ENCODE data around the gene KCTD11. TPM values are rescaled to one million over a fixed set of nuclear protein-coding genes. Genes with fewer than 3 reads are reported as not detected.

KCTD11 gene
- total RNA-seq, 1 experiment from 2014 or later = 3.8 TPM

- POLR2A ChIA-PET (ENCODE audit: low non-redundant PET) = interaction anchor here (0.5 to 1.6 kb wide), 4 partner anchors 75 to 504 kb away, joined by 3 to 5 read pairs (median 4); partner anchors contain the start of genes KDM6B and TMEM256
- Histone ChIP-seq H3K27me3 (replicated peaks; ENCODE audit: insufficient read depth, low read depth, low read length, poor library complexity) (no peaks in the 10 kb centered on the region), H3K4me1 (ENCODE audit: insufficient read depth, low read length, poor library complexity, severe bottlenecking) (peaks cover 19% of the 10 kb centered on the region), H3K36me3 (ENCODE audit: insufficient read depth, low read length, poor library complexity, severe bottlenecking) (peaks cover 18% of the 10 kb centered on the region), H3K9me3 (ENCODE audit: low read depth, low read length, poor library complexity, severe bottlenecking) (no peaks in the 10 kb centered on the region), H3K4me3 (ENCODE audit: low read depth, low read length, poor library complexity, severe bottlenecking) (peak overlapping the region; percentile 92), H3K27ac (ENCODE audit: low read depth, low read length, poor library complexity, severe bottlenecking) (peak overlapping the region; percentile 88)
- peak; percentile 100 for DNase-seq (ENCODE audit: low spot score)
- BruUV-seq (replicated peaks) = no TSS peak
- intact Hi-C loops (cut with micrococcal nuclease; ENCODE audit: unreplicated experiment) = loop anchor here (1.0 kb wide), 1 partner anchor 49 kb away; no protein-coding TSS in a partner anchor
- no peak for TF ChIP-seq CTCF (conservative IDR thresholded peaks at IDR 0.05; ENCODE audit: low read depth, low read length)
- TF ChIP-seq EZH2 (IDR thresholded peaks at IDR 0.05; ENCODE audit: borderline replicate concordance, low read depth, low read length, poor library complexity, severe bottlenecking) = no peak
- CTCF ChIA-PET = interaction anchor here (0.6 to 1.5 kb wide), 8 partner anchors 15 to 231 kb away, joined by 3 to 6 read pairs (median 4); partner anchors contain the start of gene TNFSF13
These were observed 22.5 kb upstream of the KCTD11 start for GRCh38 chr17:7329374-7329996.

DNA sequence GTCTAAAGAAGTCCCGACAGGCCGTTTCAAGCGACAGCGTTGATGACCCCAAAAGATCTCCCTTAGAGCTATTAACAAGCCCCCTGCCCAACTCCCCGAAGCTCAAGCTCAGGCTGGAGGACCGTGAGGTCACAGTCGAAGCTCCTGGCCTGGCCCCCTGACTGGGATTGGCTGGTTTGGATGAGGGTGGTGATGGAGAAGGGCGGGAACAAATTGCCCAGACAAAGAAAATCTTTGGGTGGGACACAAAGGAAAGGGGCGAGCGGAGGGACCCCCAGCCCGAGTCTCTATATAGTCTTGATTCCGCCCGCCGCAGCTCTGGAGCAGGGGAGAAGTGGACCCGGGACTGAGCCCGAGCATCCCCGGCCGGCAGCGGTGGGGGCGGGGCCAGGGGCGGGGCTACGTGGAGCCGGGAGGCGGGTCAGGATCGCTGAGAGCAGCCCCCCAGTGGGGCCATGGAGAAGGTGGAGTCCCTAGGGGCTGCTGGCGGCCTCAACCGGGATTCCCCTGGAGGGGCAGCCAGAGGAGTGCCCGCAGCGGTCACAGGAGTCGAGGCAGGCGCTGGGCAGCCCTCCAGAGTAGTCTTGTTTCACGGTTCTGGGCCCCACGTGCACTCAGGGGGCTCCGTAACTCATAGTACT lies 21.8 kb upstream of the KCTD11 start:
- intact Hi-C loops (cut with micrococcal nuclease; ENCODE audit: unreplicated experiment) = loop anchor here (1.0 kb wide), 1 partner anchor 50 kb away; no protein-coding TSS in a partner anchor
- H3K27me3 ChIP-seq (replicated peaks; ENCODE audit: insufficient read depth, low read depth, low read length, poor library complexity) = no peaks in the 10 kb centered on the region
- H3K36me3 ChIP-seq (ENCODE audit: insufficient read depth, low read length, poor library complexity, severe bottlenecking) = peaks cover 14% of the 10 kb centered on the region
- ChIA-PET CTCF (interaction anchor here (0.6 to 1.5 kb wide), 7 partner anchors 14 to 230 kb away, joined by 3 to 6 read pairs (median 3); no protein-coding TSS in a partner anchor), POLR2A (ENCODE audit: low non-redundant PET) (interaction anchor here (0.6 to 1.6 kb wide), 3 partner anchors 74 to 504 kb away, joined by 3 to 5 read pairs (median 4); partner anchors contain the start of genes KDM6B and TMEM256)
- H3K4me1 ChIP-seq (ENCODE audit: insufficient read depth, low read length, poor library complexity, severe bottlenecking) = peaks cover 19% of the 10 kb centered on the region
- no peaks in the 10 kb centered on the region for H3K9me3 ChIP-seq (ENCODE audit: low read depth, low read length, poor library complexity, severe bottlenecking)
- TF ChIP-seq CTCF (conservative IDR thresholded peaks at IDR 0.05; ENCODE audit: low read depth, low read length) = no peak
- no peak for TF ChIP-seq EZH2 (IDR thresholded peaks at IDR 0.05; ENCODE audit: borderline replicate concordance, low read depth, low read length, poor library complexity, severe bottlenecking)
- peak; percentile 92 for DNase-seq (ENCODE audit: low spot score)
- no TSS peak for BruUV-seq (replicated peaks)
- H3K4me3 ChIP-seq (ENCODE audit: low read depth, low read length, poor library complexity, severe bottlenecking) = peak overlapping the region; percentile 92
- H3K27ac ChIP-seq (ENCODE audit: low read depth, low read length, poor library complexity, severe bottlenecking) = peak overlapping the region; percentile 88

DNA sequence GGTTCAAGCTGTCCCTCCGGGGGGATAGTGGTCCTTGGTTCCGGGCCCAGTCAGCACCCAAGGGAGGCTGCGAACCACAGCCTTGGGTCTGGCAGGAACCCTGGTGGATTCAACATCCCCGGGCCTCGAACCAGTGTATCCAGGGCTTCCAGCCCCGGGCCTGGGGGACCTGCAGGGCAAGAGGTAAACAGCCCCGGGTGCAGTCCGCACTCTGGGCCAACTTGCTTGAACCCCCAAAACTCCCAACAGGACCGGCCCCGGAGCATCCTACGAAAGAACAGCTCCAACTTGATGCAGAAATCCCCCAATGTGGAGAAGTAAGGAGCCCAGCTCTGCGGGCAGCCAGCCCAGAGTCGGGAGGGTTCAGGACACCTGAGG lies 21.3 kb upstream of the KCTD11 start:
- H3K27me3 ChIP-seq (replicated peaks; ENCODE audit: insufficient read depth, low read depth, low read length, poor library complexity) = no peaks in the 10 kb centered on the region
- TF ChIP-seq CTCF (conservative IDR thresholded peaks at IDR 0.05; ENCODE audit: low read depth, low read length) = no peak
- no peak for TF ChIP-seq EZH2 (IDR thresholded peaks at IDR 0.05; ENCODE audit: borderline replicate concordance, low read depth, low read length, poor library complexity, severe bottlenecking)
- peaks cover 19% of the 10 kb centered on the region for H3K4me1 ChIP-seq (ENCODE audit: insufficient read depth, low read length, poor library complexity, severe bottlenecking)
- H3K4me3 ChIP-seq (ENCODE audit: low read depth, low read length, poor library complexity, severe bottlenecking) = peak overlapping the region; percentile 92
- H3K27ac ChIP-seq (ENCODE audit: low read depth, low read length, poor library complexity, severe bottlenecking) = peak overlapping the region; percentile 88
- no peak for DNase-seq (ENCODE audit: low spot score)
- no peaks in the 10 kb centered on the region for H3K9me3 ChIP-seq (ENCODE audit: low read depth, low read length, poor library complexity, severe bottlenecking)
- intact Hi-C loops (cut with micrococcal nuclease; ENCODE audit: unreplicated experiment) = no loop called here
- peaks cover 9% of the 10 kb centered on the region for H3K36me3 ChIP-seq (ENCODE audit: insufficient read depth, low read length, poor library complexity, severe bottlenecking)
- ChIA-PET CTCF (interaction anchor here (0.6 kb wide), 1 partner anchor 116 kb away, joined by 3 read pairs; no protein-coding TSS in a partner anchor), POLR2A (ENCODE audit: low non-redundant PET) (no interaction called here)
- BruUV-seq (replicated peaks) = no TSS peak

Measured in A673 (cell line).